ENCODE results near the gene CDH4. TPM values are rescaled to one million over a fixed set of nuclear protein-coding genes. Genes with fewer than 3 reads are reported as not detected.

Gene CDH4
- total RNA-seq, 1 experiment from 2014 or later: not detected

- ChIA-PET CTCF (interaction anchor here (0.6 kb wide), 1 partner anchor 380 kb away, joined by 3 read pairs; no protein-coding TSS in a partner anchor), POLR2A (no interaction called here)
- no peak for ATAC-seq
These were observed 599.2 kb downstream of the CDH4 start for GRCh38 chr20:61850926-61851900.

More at GRCh38 chr20:61850926-61851900, 599.2 kb downstream of the CDH4 start:
- in situ Hi-C loops (cut with HindIII; ENCODE audit: low pct_unique_long_range_greater_than_20kb, low sequenced_read_pairs) (no loop called here), intact Hi-C loops (cut with micrococcal nuclease; ENCODE audit: unreplicated experiment) (no loop called here)
- no peaks in the 10 kb centered on the region; the same call in 1 of the 2 replicates for H3K27me3 ChIP-seq (ENCODE audit: control insufficient read depth, insufficient read depth, low read length)
- no TSS peak for BruUV-seq (replicated peaks)
- no peaks in the 10 kb centered on the region for H3K36me3 ChIP-seq (ENCODE audit: control insufficient read depth, insufficient read depth, low read length)
- TF ChIP-seq POLR2AphosphoS5 (IDR thresholded peaks at IDR 0.05; ENCODE audit: low read depth, low read length) (no peak), SIN3A (IDR thresholded peaks at IDR 0.05; ENCODE audit: borderline replicate concordance, insufficient read depth, low read depth, low read length) (no peak), REST (IDR thresholded peaks at IDR 0.05; ENCODE audit: insufficient read depth in 1 of 2, low read depth in 2 of 2, low read length in 1 of 2) (no peak), TCF7L2 (IDR thresholded peaks at IDR 0.05; ENCODE audit: low read depth, low read length) (no peak), CTCF (IDR thresholded peaks at IDR 0.05) (no peak)
- H3K4me3 ChIP-seq (ENCODE audit: low read depth in 2 of 2, low read length in 2 of 2): no peak overlapping the region
- no peak overlapping the region for H3K27ac ChIP-seq (ENCODE audit: low read length)
- no peaks in the 10 kb centered on the region for H3K9me3 ChIP-seq (ENCODE audit: control insufficient read depth, insufficient read depth, low read depth, low read length)
- H3K4me1 ChIP-seq (ENCODE audit: control insufficient read depth, insufficient read depth, low read length): no peaks in the 10 kb centered on the region
- DNase-seq (ENCODE audit: low read depth, low spot score): no peak
